Measurements from ENCODE around the gene MTCH2. TPM values are rescaled to one million over a fixed set of nuclear protein-coding genes. Genes with fewer than 3 reads are reported as not detected.
A peak's percentile ranks its signal among the peaks of the same experiment; 100 is the strongest.

The MTCH2 gene
- total and polyA plus RNA-seq, 12 donors: 22.0 to 176 (median 89.6) TPM

DNA sequence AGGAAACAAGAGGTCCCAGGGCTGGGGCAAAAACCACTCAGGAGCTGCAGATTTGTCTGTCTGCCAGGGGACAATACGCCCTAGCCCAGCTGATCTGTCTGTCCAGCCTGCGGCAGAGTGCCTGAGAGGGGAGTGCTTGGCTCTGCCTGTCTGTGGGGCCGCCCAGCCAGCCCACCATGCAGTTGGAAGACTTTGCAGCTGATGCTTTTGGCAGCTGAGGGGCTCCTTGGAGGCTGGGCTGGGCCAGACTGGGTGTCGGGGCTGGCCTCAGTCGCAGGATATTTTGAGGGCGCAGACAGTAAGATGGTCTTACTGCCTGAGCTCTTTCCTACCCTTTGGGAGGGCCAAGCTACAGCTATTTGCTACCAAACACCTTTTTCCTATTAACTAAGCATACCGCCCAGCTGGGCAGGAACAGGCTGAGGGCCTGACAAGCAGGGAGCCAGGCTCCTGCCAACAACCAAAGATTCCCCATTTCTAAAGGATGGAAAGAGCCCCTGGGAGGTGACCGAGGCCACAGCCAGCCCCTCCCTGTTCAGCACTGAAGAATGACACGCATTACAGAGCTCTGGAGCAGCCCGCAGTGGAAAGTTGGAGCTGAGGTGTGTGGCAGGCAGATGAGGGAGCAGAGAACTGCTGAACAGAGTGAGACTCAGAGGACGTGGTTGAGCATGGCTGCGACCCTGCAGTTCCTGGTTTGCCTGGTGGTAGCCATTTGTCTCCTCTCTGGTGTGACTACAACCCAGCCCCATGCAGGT lies 56.1 kb downstream of the MTCH2 start, which contains the start of gene FAM180B:
FAM180B (plus strand) TSS at position 581 of the 758 bp plus-strand sequence; CDS start at position 672, 91 bp downstream.
- Histone ChIP-seq H3K4me3 (no peak within 1 kb of the TSS), H3K36me3 (replicated peaks in 1 of 2) (peaks cover 0 to 40% of the 10 kb centered on the region in 2 donors), H3K27me3 (peaks cover 9% of the 10 kb centered on the region), H3K27ac (peak within 1 kb of the TSS in 1 of 5 donors; percentile 58), H3K4me1 (replicated peaks in 1 of 2) (no peaks in the 10 kb centered on the region), H3K9me3 (replicated peaks in 1 of 3) (no peaks in the 10 kb centered on the region)
- intact Hi-C loops (cut with DNase I): no loop called here
- no peak for DNase-seq
- TF ChIP-seq POLR2A (IDR thresholded peaks at IDR 0.05): no peak
- TF ChIP-seq, protein P1, sequence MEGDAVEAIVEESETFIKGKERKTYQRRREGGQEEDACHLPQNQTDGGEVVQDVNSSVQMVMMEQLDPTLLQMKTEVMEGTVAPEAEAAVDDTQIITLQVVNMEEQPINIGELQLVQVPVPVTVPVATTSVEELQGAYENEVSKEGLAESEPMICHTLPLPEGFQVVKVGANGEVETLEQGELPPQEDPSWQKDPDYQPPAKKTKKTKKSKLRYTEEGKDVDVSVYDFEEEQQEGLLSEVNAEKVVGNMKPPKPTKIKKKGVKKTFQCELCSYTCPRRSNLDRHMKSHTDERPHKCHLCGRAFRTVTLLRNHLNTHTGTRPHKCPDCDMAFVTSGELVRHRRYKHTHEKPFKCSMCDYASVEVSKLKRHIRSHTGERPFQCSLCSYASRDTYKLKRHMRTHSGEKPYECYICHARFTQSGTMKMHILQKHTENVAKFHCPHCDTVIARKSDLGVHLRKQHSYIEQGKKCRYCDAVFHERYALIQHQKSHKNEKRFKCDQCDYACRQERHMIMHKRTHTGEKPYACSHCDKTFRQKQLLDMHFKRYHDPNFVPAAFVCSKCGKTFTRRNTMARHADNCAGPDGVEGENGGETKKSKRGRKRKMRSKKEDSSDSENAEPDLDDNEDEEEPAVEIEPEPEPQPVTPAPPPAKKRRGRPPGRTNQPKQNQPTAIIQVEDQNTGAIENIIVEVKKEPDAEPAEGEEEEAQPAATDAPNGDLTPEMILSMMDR (IDR thresholded peaks at IDR 0.05): no peak
- WGBS, 4 donors: 76 to 97% (median 81%) methylated on average over 6 to 12 of the region's 12 CpGs

DNA sequence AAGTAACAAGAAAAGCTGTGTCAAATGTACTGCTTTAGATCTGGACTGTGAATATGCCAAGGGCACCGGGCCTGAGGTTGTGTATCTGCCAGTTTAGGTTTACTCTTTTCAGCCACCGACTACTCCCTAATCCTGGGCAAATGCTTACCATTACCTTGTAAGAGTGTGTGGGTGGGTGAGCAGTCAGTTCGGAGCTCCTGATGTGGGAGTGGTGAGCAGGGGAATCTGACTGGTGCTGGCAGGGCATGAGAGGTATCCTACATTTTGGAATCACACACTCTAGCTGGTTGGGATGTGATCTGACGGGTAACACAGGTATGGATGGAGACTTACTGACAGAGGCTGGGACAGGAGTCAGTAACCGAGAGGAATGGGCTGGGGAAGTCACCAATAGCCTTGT lies 58.5 kb downstream of the MTCH2 start:
- Histone ChIP-seq H3K9me3 (replicated peaks in 1 of 3) (no peaks in the 10 kb centered on the region), H3K36me3 (replicated peaks in 1 of 2) (peaks cover 0 to 49% of the 10 kb centered on the region in 2 donors), H3K4me3 (no peak overlapping the region), H3K27ac (no peak overlapping the region), H3K27me3 (no peaks in the 10 kb centered on the region), H3K4me1 (replicated peaks in 1 of 2) (peaks cover 7 to 9% of the 10 kb centered on the region in 2 donors)
- TF ChIP-seq POLR2A (IDR thresholded peaks at IDR 0.05): no peak
- TF ChIP-seq, protein P1 (IDR thresholded peaks at IDR 0.05): no peak
- 87 to 91% (median 89%) methylated on average over 5 of the region's 5 CpGs for WGBS, 4 donors
- DNase-seq: no peak
- intact Hi-C loops (cut with DNase I): no loop called here

DNA sequence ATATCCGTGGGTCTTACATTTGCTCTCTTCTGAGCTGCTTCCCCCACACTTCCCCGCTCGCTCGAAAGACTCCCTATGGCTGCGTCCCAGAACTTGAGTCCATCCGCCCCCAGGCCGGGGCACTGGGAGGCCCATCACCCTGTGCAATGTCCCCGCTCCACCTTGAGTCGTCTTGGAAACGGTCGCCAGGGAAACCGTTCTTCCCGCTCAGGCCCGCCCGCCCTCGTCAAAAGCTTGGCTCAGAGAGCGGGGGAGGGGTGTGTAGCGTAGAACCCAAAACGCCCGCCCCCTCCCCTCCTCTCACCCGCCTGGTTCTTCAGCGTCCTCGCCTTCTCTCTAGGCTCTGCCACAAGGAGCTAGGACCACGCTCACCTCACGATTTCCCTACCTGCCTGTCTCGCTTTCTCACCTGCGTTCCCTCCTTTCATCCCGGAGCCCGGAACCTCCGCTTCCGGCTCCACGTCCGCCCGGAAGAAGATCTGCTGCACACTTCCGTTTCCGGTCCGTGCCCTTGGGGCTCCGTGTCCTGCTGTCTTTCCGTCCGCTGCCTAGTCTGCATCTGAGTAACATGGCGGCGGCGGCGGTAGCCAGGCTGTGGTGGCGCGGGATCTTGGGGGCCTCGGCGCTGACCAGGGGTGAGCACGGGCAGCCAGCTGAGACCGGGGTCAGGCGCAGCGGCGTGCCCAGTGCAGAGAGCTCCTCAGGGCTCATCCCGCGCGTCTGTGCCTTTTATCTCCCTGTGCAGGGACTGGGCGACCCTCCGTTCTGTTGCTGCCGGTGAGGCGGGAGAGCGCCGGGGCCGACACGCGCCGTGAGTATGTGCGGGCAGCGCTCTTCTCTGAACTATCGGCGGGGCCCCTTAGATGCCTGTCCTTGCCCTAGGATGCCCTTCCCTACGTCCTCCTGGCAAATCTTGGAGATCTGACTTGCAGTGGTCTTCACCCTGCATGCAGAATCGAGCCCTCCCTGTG lies 63.5 kb downstream of the MTCH2 start, which contains the start of the genes KBTBD4 and NDUFS3:
KBTBD4 (minus strand) TSS at position 447 of the 971 bp plus-strand sequence; CDS start at position 428, 19 bp downstream.
NDUFS3 (plus strand) TSS at position 551 of the 971 bp plus-strand sequence; CDS start at position 569, 18 bp downstream.
- H3K36me3 ChIP-seq (replicated peaks in 1 of 2): peaks cover 0 to 54% of the 10 kb centered on the region in 2 donors
- peak within 1 kb of the TSS; percentile 55 to 92 (median 84) for H3K27ac ChIP-seq
- intact Hi-C loops (cut with DNase I): no loop called here
- TF ChIP-seq, protein P1 (IDR thresholded peaks at IDR 0.05): peak in 1 of 6 experiments; percentile 3
- peak; percentile 74 to 78 for TF ChIP-seq POLR2A (IDR thresholded peaks at IDR 0.05)
- peak; percentile 87 to 94 (median 91) for DNase-seq
- no peaks in the 10 kb centered on the region for H3K9me3 ChIP-seq (replicated peaks in 1 of 3)
- no peaks in the 10 kb centered on the region for H3K27me3 ChIP-seq
- 0 to 1% (median 1%) methylated on average over 25 to 72 of the region's 72 CpGs for WGBS, 4 donors
- H3K4me3 ChIP-seq: peak within 1 kb of the TSS; percentile 62 to 88 (median 72)
- peaks cover 18 to 25% of the 10 kb centered on the region in 2 donors for H3K4me1 ChIP-seq (replicated peaks in 1 of 2)
